IPS-NIHi7 (cell line): ENCODE results near the gene HAUS7.

ENCODE experiments used
- DNase-seq: peaks from one replicate; pipeline ENCODE4 v3.0.0; 2012; ENCODE audit warnings: mixed read lengths; ENCODE audit errors: extremely low spot score

Gene HAUS7

DNA sequence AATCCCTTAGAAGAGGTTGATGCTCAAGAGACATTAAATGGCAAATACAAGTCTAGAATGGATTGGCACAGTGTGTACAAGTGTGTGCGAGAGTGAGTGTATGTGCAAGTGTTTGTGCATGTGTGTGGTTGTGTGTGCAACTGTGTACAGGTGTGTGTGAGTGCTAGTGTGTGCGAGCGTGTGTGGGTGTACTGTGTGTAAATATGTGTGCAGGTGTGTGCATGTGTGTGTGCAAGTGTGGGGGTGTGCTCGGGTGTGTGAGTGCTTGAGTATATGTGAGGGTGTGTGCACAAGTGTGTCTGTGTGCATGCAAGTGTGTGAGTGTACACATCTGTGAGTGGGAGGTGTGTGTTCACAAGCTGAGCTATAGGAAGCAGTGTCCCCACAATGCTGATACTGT lies 30.4 kb downstream of the HAUS7 start:
- no peak for DNase-seq

DNA sequence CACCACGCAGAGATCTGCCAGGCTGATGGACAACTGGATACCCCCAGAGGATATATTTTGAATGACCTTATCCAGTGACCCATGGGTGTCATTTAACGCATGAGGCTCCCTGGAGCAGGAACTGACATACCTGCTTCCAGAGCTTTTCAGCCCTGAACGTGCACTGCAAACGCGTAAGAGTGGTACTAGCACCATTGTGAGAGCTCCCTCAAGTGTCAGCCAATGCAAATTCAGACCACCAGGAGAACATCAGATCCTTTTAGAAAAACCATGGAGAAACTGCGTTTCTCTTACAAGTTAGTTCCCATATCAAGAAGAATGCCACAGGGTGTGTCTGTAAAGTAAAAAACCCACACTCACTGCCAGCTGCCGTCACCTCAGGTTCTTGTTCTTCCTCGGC lies 31.8 kb downstream of the HAUS7 start:
- no peak for DNase-seq

DNA sequence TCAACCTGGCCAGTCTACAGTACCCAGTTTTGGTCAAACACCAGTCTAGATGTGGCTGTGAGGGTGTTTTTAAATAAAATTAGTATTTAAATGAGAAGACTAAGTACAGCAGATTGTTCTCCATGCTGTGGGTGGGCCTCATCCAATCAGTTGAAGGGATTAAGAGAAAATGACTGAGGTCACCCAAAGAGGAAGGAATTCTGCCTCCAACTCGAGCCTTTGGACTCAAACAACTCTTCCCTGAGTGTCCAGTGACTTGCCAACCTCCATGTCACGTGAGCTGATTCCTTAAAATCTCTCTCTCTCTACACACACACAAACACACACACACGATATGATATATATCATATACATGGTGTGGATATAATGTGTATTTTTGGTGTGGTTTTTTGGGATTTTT lies 34.5 kb downstream of the HAUS7 start:
- no peak for DNase-seq

DNA sequence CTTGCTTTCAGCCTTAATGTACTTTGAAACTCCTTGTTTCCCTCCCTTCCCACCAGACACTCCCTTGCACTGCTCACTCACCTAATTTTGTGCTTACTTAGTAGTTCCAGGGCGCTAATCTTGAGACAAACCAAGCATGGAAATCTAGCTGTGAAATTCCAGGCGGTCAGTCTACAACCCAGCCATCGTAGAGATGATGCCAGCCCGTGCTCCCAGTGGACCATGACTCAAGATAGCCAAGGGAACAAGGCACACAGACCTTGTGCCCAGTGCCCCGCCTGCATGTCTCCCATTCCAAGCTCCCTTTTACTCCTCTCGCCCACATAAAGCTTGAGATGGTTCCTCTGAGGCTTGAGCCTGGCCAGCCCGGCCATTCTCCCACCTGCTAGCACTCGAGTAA lies 35.6 kb downstream of the HAUS7 start:
- DNase-seq = no peak

DNA sequence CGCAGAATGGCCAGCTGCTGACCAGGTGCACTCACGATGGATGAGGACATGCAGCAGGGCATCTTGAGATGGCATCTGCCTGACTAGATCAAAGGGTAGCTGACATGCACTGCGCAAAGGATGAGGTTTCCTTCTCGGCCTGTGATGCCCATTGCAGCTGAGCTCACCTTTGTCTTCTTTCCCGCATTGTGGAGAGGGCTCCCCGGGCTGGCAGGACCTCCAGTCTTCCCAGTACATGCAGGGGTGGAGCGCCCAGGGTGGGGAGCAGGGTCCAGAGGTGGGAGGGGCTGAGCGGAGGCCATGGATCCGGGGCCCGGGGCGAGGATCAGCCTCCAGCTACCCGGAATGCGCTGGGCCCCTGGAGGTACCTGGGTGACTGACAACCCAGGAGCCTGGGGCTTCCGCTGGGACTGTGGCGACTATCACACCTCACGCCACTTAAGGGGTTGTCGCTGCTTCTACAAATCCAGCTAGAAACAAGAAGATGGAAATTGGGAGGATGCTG lies 36.5 kb downstream of the HAUS7 start:
- no peak for DNase-seq

DNA sequence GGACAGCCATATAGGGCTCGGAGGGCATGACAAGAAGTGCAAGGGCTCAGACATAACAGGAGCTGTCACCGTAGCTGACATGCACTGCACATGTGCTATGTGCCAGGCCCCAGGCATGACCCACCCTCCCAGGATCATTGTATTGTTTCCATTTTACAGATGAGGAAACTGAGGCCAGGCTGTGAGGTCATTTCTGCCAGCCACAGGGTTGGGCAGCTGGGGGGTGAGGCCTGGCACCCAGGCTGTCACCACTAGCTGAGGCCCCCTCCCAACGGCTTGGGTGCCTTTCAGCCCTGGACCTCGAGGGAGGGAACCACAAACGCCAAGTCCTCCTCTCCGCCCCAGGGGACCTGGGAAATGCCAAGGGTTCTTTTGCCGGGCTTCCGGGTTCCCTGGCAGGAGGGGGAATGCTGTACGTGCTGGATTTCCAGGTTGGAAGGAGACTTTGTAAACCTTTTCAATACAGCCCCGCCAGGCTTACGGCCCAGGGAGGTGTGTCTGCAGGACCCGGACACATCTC lies 37.2 kb downstream of the HAUS7 start:
- DNase-seq = no peak

DNA sequence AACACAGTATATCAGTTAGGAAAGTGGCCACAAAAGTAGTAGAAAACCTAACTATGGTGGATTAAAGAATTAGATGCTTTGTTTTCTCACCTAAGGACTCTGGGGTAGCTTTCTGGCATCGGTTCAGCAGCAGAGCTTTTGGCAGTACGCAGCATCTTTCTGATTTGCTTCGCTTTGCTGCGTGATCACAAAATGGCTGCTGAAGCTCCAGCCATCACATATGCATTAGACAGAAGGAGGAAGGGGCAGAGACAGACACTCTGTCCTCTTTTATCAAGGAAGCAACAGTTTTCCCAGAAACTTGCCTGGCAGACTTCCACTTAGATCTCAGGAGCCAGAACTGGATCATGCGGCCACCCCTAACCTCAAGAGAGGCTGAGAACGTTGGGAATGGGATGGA lies 39.6 kb downstream of the HAUS7 start:
- DNase-seq = no peak

DNA sequence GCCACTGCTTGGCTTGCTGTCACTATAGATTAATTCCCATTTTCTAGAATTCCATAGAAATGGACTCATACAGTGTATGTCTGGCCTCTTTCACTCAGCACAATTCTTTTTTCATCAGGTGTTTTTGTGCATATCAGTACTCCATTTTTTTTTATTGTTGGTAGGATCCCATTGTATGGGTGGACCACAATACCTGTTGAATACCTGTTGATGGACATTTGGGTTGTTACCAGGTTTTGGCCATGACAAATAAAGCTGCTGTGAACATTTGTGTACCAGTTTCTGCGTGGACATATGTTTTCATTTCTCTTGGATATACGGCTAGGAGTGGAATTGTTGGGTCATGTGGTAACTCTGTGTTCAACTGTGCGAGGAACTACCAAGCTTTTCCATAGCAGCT lies 44.2 kb downstream of the HAUS7 start:
- DNase-seq = no peak

DNA sequence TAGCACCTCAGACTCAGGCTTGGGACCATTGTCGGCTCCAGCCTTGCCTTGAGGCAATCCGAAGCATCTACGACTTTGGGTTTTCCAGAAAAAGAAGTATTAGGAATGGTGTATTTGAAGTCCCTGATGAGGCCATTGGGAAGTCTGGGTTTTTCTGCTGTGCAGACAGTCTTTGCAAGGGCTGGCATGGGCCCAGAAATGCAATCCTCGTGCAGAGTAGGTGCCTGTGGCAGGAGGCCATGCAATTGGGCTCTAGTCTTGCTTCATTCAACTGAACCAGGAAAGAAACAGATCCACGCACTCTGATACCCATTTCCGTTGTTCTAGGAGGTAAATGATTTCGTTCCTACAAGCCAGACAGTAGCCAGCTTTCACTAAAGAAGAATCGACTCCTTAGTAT lies 46.7 kb downstream of the HAUS7 start:
- DNase-seq = no peak

DNA sequence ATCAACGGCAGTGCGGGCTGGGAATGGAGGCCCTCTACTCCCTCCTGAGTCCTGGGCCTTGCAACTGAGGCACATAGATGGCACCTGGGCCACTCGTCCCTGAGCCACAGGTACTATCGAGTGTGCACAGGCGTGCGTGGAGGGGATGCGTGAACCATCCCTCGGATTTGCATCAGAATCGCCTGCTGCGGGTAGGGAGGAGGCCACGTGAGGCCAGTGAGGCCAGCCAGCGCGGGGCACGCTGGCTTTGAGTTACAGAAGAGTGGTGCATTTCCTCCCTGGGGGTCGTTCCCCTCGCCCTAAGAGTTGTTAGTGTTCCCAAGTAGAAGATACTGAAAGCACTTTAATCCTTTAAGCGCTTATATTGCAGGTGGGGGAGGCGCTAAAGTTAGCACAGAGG lies 48.5 kb downstream of the HAUS7 start:
- DNase-seq = no peak

DNA sequence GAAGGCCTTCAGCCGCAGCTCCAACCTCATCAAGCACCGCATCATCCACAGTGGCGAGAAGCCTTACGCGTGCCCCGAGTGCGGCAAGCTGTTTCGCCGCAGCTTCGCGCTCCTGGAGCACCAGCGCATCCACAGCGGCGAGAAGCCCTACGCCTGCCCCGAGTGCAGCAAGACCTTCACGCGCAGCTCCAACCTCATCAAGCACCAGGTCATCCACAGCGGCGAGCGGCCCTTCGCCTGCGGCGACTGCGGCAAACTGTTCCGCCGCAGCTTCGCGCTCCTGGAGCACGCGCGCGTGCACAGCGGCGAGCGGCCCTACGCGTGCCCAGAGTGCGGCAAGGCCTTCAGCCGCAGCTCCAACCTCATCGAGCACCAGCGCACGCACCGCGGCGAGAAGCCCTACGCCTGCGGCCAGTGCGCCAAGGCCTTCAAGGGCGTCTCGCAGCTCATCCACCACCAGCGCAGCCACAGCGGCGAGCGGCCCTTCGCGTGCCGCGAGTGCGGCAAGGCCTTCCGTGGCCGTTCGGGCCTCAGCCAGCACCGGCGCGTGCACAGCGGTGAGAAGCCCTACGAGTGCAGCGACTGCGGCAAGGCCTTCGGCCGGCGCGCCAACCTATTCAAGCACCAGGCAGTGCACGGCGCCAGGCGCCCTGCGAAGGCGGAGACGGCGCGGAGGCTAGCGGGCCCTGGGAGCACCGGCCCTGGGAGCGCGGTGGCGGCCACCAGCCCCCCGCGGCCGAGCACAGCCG lies 49.4 kb downstream of the HAUS7 start:
- DNase-seq = no peak

DNA sequence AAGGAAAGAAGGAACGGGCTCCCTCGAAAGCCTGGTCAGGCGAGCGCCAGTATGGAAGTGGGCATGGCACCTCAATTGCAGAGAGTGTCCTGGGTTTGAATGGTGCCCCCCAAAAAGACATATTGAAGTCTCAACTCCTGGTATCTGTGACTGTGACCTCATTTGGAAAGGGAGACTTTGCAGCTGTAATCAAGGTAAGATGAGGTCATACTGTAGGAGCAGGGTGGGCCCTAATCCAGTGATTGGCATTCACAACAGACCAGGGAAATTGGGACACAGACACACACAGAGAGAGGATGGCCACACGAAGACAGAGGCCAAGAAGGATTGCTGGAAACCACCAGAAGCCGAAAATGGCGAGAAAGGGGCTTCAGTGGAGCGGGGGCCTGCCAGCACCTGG lies 52.7 kb downstream of the HAUS7 start:
- no peak for DNase-seq

DNA sequence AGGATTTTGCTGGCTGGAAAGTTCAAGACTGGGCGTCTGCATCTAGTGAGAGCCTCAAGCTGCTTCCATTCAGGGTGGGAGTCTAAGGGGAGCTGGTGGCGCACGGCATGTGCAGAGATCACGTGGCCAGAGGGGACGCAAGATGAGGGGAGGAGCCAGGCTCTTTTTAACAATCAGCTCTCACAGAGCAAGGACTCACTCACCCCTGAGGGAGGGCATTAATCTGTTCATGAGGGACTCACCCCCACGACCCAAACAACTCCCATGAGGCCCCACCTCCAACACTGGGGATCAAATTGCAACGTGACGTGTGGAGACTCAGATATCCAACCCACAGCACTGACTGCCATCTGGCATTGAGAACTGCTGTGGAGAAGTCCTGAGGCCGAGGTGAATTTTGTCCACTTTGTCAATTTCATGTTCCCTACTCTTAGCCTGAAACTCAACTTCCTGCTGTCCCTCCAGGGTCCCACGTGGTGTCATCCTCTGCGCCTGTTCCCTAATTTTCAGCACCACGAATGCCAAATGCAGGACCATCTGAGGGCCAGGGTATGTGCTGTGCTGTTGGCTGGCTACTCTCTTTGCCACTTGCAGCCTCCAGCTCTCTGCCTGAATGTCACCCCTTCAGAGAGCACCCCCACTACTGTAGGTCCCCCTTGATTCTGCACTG lies 53.5 kb downstream of the HAUS7 start:
- DNase-seq = no peak

DNA sequence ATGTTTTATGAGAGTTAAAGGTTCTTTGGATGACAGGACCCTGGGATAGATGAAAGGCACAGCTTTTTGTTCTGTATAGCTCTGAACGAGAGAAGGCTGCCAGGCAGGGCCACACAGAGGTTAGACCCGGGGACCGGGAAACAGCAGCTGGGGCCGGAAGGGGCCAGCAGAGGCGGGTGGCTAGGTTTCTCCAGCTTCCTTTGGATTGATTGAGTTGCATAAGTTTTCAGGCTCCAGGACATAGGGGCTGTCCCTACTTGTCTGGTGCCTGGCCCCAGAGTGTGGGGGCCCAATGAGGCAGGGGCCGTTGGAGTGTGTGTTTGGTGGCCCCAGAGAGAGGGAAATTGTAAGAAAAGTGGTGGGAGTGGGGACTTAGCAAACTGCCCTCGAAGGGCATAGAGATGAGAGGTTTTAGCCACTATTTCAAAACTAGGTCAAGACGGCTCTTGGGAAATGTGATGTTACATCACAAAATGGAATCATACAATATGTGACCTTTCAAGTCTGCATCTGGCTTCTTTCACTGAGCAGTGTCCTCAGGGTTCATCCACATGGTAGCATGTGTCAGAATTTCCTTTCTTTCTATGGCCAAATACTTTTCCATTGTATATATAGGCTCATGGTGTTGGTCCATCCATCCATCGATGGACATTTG lies 55.4 kb downstream of the HAUS7 start:
- no peak for DNase-seq

DNA sequence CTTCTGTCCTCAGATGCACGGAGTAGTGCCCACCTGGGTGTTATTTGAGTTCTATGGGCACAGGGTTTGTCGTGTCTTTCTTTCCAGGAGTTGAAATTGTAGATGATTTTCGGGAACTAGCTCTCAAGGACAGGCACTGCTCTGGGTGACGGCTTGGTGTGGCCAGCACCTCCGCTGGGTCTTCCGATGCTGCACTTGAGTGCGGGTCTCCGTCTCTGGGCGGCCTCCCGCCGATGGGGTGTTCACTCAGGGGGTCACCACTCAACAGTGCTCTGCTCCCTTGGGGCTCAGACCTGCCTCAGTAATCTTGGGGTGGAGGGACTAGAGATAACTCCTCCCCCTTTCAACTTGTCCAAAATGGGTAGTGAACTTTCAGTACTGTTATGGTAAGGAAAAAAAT lies 56.6 kb downstream of the HAUS7 start:
- DNase-seq = no peak

DNA sequence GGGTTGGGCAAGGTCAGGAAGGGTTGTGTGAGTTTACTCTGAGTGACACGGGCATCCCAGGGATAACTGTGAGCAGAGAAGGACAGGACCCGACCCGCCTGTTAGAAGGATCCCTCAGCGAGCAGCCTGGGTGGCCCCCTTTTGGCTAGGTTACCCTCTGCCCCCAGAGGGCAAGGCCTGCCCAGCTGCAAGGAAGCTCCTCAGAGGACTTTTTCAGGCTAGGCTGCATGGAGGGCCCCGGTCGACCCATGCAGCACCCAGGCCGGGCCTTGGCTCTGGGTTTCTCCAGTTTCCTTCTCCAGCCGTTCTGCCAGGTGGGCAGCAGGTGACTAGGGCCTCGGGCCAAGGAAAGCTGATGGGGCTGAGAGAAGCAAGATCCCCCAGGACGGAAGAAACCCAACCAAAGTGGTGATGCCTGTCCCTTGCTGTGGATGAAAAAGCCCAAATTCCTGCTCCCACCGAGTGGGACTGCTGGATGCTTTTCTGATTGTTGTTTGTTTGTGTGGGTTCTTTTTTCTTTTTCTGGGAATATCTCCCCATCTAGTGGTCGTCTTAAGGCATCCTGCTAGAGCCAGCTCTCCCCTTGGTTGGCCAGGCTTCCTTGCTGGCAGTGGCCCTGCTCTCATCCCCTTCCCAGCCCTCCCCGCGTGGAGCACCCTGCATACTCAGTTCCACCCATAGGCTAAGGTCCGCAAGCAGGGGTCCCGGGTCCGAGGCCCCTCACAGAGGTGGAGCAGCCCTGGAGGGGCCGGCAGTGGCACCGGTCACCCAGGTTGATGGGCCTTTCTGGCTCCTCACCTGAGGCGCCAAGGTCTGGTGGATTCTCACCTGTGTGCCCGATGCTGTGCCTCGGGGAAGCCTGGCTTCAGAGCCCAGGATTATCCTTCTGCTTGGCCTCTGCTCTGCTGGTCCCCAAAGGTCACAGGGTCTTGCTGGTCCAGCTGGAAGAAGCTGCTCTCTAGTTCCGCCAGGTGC lies 57.3 kb downstream of the HAUS7 start:
- no peak for DNase-seq

DNA sequence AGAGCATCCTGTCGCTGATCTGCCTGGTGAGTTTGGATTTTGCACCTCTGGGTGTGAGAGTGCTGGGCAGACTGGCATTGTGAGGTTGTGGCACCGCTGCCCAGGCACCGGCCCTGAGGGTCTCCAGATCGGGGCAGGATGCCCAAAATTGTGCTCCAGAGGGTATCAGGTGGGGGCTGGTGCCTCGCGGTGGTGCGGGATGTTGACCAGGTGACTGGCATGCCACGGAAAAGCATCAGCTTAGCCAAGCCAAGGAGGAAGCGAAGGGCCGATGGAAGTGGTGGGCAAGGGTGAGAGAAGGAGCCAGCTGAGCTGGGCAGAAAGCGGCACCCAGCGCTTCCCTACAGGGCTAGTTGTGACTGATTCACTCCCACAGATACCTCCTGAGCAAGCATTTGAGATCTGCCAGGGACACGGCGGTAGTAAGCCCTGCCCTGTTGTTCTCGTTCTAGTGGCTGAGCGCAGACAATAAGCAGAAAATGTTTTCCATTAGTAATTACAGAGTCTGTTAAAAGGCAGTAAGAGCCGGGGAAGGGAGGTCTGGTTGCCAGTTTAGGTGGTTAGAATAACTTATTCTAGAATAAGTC lies 58.3 kb downstream of the HAUS7 start:
- no peak for DNase-seq

DNA sequence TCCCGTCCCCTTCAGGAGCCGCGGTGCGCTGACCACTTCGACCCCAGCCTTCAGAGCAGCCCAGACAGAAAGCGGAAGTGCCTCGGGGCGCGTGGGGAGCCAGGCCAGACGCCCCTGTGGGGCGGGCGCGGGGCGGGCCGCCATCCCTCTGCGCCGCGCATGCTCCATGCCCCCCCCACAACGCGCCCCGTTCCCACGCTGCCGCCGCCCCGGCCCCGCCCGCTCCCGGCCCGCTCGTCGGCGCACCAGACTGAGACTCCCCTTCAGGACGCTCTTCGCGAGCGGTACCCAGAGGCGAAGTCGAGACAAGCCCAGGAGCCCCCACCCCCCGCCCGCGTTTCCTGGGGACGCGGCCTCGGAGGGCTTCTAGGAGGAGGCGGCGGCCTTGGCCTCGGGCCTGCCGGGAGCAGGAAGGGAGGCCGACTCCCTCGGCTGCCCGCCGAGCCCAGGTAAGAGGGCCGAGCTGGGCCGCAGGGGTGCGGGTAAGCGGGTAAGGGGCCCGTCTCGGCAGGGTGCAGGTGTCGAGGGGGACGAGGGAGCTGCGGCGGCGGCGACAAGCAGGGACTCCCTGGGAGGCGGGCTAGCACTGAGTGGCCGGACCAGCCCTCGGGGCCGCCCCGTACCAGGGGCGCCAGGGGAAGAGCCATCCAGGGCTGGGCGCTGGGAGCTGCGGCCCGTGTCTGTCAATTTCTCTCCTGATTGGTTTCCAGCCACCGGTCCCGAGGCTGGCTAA lies 59.0 kb downstream of the HAUS7 start, which contains the start of gene ZFP92:
Gene ZFP92 (plus strand): TSS at position 218 of the 733 bp plus-strand sequence. CDS start 6,851 bp downstream, outside the sequence.
- DNase-seq = no peak

DNA sequence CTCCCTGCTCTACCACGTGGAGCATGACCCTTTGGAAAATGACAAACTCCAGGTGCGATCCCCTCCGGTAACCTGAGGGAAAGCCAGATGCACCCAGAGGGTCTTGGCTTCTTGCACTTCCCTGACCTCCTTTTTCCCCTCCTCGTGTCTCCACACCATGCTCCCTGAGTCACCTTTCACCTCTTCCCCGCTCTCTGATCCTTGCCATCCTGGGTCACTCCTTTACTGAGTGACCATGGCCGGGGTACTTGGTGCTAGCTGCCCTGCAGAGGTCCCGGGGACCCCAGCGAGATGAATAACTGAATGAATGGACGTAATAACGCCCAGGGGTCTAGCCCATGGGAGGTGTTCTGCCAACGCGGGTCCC lies 59.5 kb downstream of the HAUS7 start:
- DNase-seq = no peak

DNA sequence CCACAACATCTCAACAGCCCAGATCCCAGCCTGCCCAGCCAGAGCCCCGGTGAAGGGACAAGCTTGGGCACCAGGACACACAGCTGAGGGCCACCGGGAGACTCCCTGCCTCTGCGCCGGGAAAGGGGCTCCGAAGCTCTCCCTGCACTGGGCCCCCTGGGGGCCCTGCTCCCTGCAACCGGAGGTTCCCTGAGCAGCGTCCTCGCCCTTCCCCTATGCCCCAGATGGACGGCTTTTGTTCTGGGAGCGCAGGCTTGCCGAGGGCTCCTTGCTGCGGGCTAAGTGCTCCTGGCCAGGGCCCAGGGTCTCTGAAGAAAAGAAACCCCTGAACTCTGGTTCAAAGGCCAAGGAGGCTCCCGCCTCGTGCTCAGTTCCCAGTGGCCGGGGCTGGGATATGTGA lies 60.0 kb downstream of the HAUS7 start:
- no peak for DNase-seq
